ENCODE results near the gene ELL2.

Gene ELL2

DNA sequence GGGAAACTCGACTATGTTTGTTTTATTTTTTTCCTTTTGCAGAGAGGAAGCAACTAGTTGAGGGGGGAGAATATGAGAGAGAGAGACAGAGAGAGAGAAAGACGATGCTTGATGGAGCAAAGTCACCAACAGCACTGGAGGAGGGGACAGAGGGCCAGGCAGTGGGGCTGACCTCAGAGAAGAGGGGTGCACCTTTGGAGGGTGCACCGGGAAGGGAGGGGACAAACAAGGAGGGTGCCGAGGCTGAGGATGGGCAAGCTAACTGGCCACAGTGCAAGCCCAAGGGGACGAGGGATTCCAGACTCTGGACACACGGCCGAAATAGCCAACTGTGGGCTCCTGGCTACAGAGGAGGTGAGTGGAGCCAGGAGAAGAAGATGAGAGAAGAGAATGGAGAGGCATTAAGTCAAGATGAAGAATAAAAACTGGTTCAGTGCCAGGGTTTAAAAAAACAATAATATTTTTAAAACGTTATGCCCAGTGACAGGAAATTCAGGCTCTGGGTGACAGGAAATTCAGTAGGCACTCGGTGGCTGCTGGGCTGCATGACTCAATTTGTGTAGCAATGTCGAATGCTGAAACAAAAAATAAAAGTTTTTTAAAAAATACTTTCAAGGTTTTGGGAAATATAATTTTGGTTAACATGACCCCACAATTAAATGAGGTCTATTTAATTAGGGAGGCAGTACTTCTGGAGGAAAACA is 125.8 kb downstream of the ELL2 start:
- no peak for TF ChIP-seq ESRRG (CRISPR knock-in tag; IDR thresholded peaks at IDR 0.05)
- TF ChIP-seq TCF4 (CRISPR knock-in tag; IDR thresholded peaks at IDR 0.05; ENCODE audit: borderline replicate concordance), result no peak
- no peak for ATAC-seq
